Kidney tubule cell (primary cell): Measurements from ENCODE around the gene SMYD2.
A peak's percentile ranks its signal among the peaks of the same experiment; 100 is the strongest.

Experiments
- DNase-seq: peaks from one replicate; pipeline ENCODE4 v3.0.0-alpha.2; 2018; ENCODE audit warnings: low spot score

The SMYD2 gene, protein sequence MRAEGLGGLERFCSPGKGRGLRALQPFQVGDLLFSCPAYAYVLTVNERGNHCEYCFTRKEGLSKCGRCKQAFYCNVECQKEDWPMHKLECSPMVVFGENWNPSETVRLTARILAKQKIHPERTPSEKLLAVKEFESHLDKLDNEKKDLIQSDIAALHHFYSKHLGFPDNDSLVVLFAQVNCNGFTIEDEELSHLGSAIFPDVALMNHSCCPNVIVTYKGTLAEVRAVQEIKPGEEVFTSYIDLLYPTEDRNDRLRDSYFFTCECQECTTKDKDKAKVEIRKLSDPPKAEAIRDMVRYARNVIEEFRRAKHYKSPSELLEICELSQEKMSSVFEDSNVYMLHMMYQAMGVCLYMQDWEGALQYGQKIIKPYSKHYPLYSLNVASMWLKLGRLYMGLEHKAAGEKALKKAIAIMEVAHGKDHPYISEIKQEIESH

DNA sequence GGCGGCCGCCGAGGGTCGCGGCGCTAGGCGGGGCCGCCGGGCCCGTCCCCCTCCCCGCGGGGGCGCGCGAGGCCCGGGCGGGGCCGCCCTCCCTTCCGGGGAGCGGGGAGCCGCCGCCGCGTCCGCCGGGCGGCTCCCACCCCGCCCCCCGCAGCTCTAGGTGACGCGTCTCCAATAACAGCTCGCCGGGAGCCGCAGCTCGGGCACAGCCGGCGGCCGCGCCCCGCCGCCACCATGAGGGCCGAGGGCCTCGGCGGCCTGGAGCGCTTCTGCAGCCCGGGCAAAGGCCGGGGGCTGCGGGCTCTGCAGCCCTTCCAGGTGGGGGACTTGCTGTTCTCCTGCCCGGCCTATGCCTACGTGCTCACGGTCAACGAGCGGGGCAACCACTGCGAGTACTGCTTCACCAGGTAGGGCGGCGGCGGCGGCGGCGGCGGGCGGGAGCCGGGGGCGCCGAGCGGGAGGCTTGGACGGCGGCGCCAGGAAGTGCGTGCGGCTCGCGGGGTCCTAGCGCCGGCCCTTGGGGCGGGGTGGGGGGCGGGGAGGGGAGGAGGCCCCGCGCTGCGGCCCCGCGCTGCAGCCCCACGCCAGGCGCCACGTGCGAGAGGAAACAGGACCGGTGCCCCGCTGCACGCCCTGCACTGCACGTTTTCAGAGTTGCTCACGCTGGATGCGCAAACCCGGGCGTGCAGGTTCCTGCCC is at the start of gene SMYD2:
Gene SMYD2, plus strand, starts transcription at position 139 of the 699 bp plus-strand sequence. Its CDS starts 96 bp downstream, at position 235.
- DNase-seq, result peak; percentile 83

DNA sequence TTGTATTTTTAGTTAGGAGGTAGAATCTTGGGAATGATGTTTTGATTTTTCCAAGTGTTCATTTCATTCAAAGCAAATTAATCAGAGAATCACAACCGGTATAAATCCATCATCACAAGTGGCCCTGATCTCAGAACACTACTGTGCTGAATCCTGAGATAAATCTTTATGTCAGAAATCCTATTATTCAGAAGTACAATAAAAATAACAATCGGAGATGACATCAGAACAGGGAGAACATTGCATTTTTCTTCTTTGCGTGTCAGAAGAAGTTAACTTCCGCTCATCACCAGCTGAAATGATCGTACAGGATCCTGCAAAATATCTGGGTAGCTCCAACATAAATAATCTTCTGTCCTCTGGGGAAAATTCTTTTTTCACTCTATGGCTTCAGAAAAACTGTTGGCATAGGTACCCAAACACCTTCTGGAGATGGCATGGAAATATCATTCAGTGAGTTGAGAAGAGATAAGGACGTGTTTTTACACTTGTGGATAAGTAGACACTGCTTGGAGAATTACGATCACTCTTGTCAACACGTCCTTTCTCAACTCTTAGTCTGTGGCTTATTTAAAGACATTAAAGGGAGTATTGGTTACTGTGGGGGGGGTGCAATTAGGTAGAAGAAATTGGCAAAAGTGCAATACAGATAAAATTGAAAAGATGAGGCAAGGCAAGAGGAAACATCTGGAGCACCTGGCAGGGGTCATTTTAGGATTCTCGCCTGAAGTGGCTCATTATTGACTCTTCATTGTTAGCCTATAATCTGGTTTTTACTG is 46.9 kb upstream of the SMYD2 start:
- no peak for DNase-seq

DNA sequence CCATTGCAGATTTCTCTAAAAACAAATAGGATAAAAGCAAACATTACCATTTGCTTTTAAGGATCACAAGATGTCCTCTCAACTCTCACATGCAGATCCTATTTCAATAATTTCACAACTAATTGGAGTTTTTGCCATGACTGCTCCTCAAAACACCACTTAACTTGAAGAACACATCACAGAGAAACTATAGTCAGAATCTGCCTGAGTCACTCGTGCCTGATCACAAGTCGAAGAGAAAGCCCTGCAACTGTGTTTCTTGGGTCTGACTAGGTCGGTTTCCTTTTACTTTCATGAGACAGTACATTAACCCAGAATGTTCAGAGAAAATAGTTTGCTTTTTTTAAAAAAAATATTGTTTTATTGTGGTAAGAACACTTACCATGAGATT is 46.3 kb upstream of the SMYD2 start:
- DNase-seq, result no peak

DNA sequence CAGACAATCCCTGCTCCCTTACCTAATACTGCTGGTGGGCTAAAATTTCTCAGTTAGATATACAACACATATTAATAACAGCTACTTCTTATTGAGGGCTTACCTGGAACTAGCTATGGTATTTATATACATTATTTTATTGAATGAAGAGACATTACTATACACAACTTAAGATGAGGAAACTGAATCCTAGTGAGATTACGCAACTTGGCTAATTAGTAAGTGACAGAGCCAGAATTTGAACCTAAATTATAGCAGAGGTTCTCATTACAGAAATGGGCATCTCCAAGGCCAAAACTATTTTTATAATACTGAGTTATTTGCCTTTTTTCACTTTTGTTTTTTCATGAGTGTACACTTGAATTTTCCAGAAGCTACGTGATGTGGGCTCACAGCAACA is 44.5 kb upstream of the SMYD2 start:
- no peak for DNase-seq

DNA sequence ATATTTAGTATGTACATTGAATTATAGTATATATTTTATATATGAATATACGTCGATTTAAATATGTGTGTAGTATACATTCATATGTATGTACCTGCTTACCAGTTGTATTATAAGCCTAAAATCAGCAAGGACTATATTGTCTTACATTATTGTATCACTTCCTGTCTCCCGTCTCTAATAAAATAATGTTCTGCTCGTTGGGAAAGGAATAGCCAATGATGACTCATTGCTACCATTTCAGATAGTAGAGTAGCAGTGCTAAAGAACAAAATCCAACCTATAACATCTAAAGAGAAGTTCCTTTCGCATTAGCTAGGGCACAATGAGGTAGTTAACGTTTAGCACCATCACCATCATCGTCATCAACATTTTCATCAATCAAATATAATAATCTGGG is 39.9 kb upstream of the SMYD2 start:
- no peak for DNase-seq

DNA sequence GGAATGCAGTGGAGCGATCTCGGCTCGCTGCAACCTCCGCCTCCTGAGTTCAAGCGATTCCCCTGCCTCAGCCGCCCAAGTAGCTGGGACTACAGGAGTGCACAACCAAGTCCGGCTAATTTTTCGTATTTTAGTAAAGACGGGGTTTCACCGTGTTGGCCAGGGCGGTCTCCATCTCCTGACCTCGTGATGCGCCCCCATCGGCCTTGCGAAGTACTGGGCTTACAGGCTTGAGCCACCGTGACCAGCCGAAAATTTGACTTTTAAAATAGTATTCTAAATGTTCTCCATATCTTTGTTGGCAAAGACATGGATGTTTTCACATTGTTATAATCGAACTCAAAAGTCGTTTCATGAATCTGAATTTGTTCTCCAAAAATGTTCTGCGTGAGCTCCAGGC is 36.7 kb upstream of the SMYD2 start:
- no peak for DNase-seq

DNA sequence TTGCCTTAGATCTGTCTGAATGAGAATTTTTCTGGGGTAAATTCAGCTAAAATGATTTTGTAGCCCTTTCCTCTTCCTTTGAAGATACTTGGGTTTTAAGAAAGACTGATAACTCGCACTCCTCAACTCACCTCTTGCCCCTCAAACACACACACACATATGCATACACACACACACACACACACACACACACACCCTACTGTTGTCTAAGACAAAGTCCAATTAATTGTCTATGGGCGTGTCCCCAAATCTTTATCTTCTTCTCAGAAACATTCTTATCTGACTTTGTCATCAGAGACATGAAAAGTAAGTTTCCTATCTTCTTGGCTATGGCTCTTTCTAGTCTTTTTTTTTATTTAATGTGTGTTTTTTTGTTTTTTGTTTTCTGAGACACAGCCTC is 36.1 kb upstream of the SMYD2 start:
- no peak for DNase-seq

DNA sequence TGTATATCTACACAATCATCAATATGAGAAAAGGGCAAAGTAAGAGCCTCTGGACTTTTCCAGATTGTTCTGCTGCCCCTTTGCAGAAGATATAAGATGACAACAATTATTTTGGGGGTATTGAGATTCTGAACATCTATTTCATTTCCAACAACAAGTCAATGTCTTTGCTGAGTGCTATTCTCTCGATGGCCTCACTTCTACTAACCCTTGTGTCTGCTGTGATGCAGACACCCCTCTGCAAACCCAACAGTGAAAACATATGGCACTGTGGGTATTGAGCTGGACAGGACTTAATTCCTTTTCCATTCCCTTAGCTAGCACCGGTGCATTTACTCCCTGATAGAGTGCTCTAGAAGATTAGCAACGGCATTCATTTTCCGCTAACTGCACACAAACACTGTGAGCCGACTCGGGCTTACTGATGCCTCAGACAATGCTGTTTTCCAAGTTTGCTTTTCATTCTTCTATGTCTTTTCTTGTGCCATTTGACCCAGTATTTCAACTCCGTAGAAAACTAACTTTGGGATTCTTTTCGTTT is 33.4 kb upstream of the SMYD2 start:
- DNase-seq, result no peak

DNA sequence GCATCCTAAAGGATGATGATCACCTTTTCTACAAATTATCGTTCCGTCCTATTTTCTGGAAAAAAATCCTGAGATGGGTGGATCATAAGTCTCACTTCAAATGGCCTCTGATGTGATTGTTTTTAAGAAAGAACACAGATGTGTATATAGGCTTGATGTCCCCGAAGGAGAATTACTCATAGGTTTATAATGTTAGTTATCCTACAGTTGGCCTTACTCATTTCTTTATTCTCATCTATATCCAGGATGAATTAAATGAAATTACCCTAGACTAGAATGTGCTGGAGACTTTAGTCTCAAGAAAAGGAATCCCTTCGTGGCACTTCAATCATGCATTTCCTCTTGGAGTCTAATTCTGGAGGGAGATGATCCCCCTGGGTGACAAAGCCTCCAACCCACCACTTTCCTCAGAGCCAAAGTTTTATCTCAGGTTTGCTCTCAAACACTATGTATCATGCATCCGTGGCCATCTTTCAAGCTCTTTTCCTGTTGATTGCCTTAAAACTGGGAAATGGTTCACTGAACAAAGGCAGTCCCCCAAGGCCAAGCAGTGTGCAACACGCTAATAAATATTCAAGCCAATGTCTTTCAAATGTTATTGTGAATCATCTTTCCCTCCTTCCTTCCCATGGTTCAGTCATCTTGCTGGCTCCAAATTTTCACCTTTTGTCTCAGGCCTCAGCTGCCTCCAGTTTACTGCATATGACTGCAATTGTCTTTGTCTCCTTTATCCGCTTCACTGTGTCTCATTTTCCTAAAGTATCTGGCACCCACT is 32.5 kb upstream of the SMYD2 start:
- DNase-seq, result peak; percentile 42

DNA sequence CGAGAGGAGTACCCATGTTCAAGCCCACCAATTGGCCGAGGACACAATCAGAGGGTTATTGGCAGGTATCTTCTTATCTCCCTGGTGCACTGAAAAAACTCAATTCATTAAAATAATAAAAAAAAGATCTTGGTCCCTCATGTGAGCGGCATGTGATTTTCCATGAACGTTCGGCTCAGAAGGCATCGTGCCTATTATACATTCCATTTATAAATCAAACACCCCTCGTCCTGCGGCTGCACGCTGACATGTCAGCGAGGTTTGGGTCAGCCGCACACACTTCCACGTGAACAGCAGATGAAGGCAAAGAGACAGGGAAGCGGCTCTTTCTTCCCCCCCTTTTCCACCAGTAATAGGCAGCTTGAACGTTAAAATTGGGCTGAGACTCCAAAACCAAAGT is 31.3 kb upstream of the SMYD2 start:
- no peak for DNase-seq

DNA sequence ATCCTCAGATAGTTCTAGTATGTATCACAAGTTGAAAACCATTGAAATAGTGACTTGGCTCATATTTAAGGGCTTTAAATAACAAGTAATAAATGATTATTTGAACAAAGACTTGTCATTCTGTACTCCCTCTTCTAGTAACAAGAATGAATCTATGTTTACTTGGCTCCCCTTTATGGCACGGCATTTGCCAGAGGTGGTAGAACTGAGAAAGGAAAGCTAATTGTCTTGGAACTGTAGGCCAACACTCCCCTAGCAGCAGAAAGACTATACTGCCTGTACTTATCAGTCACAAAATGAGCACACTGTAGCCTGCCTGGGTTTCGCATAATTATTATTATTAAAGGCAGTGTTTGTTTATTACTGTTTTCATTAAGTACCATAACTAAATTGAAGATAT is 29.6 kb upstream of the SMYD2 start:
- no peak for DNase-seq

DNA sequence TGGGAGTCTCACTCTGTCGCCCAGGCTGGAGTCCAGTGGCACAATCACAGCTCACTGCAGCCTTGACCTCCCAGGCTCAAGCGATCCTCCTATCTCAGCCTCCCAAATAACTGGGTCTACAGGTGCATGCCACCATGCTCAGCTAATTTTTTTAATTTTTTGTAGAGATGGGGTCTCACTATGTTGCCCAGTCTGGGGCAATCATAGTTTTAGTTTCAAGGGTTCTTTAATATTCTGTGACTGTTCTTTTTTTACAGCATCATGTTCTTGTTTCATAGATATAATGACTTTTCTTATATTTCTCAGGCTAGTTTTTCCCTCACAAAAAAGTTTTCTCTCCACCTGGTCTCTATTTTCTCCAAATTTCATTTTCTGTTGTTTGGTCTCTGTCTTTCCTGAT is 25.4 kb upstream of the SMYD2 start:
- DNase-seq, result no peak

DNA sequence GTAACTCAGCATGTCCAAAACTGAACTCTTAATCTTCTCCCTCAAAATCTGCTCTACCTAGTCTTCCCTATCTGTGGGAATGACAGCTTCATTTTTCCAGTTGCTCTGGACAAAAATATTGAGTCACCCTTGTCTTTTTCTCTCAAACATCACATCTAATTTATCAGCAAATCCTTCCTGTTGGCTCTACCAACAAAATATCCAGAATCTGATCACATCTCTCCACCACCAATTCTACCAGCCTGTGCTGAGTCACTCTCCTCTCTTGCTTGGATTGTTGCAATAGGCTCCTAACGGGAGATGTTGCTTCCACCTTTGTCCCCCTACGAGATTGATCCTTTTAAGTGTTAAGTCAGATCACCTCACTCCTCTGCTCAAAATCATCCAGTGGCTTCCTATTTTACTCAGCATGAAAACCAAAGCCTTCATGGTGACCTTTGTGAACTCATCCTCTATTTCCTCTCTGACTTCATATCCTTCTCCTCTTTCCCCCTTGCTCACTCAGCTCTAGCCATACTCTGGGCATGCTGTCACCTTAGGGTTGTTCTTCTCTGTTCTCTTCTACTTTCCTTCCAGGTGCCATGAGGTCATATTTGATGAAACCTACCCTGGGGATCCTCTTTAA is 21.5 kb upstream of the SMYD2 start:
- DNase-seq, result peak; percentile 88

DNA sequence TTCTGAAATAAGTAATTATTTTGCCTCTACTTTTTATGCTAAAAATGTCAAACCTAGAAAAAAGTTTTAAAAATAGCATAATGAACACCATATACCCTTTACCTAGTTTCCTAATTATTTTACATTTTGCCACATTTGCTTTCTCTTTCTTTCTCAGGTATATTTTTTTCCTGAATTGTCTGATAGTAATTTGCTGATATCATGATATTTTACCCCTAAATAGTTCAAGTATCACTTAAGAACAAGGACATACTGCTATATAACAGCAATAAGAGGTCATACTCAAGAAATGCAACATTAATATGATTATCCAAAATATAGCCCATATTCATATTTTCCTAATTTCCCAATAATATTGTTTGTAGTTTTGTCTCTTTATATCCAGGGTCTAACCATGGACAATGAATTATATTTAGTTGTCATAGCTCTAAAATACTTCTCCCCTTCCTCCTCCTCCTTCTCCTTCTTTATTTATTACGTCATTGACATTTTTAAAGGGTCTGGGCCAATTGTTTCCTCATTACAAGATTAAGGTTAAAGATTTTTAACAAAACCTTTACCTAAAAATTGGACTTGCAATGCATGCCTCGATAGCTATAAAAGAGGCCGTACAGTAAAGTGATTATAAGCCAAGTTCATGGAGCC is 20.3 kb upstream of the SMYD2 start:
- no peak for DNase-seq

DNA sequence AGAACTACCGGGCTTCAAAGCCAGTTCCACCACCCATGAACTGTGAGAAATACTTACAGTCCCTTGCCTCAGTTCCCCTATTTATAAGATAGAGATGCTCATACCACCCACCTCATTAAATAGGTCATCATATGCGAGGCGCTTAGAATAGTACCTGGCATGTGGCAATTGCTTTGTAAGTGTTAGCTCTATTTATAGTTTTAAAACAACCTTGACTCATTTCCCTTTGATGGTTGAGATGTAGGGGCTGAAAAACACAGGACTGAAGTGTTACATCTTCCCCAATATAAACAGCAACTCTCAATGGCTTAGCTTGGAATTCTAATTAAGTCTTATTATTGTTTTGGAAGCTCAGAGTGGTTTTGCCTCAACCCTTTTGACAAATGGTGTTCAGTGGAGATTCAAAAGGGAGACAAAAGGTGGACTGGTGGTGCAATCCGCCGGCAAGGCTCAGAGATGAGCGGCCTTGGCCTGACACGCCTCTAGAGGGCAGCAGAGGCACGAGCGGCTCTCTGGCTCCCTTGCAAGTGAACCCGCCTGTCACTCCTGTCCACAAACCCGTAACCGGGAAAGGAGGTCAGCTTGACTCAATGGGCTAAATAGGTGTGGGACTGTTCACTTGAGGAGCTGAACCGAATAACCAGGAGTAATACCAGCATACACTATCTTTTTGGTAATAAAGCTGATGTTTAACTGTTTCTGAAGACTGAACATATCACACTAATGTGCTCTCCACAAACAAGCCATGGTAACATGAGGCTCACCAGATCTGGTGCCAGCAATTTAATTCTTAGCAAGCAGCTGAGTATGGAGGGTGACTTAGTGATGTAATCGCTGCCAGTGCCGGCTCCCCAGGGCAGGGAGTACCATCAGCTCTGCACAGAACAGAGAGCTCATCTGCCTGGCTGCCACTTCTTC is 19.5 kb upstream of the SMYD2 start:
- DNase-seq, result peak; percentile 84

DNA sequence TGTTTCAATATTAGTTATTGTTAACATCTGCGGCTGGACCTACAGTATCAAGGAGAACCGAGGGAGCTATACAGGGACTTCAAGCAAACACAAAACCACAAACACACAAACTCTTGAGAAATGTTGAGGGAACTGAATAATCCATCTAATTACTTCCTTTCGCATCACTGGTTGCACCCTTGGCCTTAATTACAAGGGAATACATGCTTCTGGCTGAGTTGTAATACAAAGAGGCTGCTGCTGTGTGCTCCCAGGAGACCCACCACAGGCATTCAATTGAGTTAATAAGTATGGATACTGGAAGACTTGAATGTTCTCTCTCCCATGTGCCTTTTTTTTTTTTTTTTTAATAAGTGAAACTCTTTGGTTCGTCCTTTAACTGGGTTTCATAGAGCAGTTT is 16.8 kb upstream of the SMYD2 start:
- peak; percentile 68 for DNase-seq

DNA sequence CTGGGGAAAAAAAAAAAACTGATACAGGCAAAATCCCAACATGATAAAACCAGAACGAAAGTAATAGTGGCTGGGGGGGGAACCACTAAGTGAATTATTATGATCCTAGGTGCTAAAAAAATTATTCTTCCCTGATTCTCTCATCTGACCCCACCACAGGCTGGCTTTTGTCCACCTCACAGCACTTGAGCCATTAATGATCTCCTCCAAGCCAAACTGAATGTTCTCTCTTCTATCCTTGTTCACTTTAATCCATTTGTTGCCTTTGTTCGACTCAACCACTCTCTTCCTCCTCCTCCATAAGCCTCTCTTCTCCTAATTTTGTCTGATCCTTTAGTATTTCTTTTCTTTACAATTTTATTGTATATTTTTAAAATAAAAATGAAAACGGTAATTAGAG is 16.0 kb upstream of the SMYD2 start:
- no peak for DNase-seq

DNA sequence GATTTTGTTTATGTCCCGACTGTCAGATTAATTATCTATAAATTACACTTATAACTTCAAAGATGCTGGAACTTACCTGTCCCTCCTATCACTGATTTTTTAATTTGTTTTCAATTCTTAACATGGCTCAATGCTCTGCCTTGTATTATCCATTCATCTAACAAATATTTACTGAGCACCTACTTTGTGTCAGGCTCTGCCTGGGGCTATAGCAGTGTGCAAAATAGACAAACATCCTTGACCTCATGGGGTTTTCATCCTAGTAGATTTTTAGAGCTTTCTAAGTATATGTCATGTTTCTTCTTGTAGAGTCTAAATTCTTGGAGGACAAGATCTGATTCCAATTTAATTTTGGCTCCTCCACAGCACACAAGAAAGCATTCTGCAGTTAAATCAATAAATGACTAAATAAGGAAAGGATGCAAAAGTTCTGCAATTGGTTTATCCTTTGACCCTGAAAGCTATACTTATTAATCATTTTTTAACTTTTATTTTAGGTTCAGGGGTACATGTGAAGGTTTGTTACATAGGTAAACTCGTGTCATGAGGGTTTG is 10.8 kb upstream of the SMYD2 start:
- DNase-seq, result no peak

DNA sequence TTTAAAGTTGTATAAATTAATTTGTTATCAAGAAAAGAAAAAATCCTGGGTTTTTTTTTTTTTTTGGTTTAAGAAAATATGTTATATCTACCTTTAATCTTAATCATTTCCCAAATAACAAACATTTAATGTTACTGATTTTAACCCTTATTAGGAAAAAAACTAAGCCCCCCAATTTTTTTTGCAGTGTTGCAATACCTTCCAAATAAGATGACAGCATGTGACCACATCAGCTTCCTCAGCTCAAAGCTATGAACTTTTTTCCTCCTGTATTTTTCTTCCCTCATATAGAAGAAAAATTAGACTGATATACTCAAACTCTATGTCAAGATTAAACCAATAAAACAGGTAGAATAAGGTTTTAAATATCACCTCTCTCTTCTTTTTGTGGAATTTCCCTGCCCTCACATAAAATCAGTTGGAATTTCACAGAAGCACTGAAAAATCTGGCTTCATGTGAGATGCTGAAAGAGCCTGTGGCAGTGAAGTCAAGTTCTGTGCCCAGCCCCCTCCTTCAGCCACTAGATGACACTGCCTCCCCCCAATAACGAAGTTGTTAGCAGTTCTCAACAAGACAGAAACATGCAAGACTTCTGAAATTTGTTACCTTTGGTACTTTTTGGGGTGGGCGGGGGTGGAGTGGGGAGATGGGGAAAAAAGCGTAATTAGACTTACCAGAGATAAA is 9.6 kb upstream of the SMYD2 start:
- DNase-seq, result no peak
